Neural cell (in vitro differentiated cells): ENCODE results near the gene RSPH1. TPM values are rescaled to one million over a fixed set of nuclear protein-coding genes. Genes with fewer than 3 reads are reported as not detected.

Experiments used
- H2AFZ ChIP-seq: fragments of 200-600, 300-800 bp; sonication (generic), shearing (Covaris generic); 2 replicates; pipeline ENCODE4 v1.6.0; 2014; ENCODE audit warnings: low read depth, mild to moderate bottlenecking, antibody characterized with exemption, low read length, moderate library complexity
- H3F3A ChIP-seq: fragments of 200-600 bp; shearing (Covaris generic); 2 replicates; pipeline ENCODE4 v1.6.1; 2016; ENCODE audit warnings: mild to moderate bottlenecking, moderate library complexity, mixed read lengths, antibody characterized with exemption, low read length; ENCODE audit not compliant: insufficient read depth, poor library complexity, severe bottlenecking
- H3K27ac ChIP-seq: fragments of 200-600, 300-800 bp; sonication (generic), shearing (Covaris generic); 2 replicates; pipeline ENCODE4 v1.5.1; 2014; ENCODE audit warnings: mild to moderate bottlenecking, low read length, moderate library complexity
- H3K27me3 ChIP-seq: fragments of 300-800, 200-600 bp; sonication (generic), shearing (Covaris generic); 2 replicates; pipeline ENCODE4 v1.6.0; 2014; ENCODE audit warnings: mild to moderate bottlenecking, low read depth, low read length, moderate library complexity; ENCODE audit not compliant: insufficient read depth
- H3K36me3 ChIP-seq: fragments of 300-800, 200-600 bp; sonication (generic), shearing (Covaris generic); 2 replicates; pipeline ENCODE4 v1.5.1; 2014; ENCODE audit warnings: mild to moderate bottlenecking, antibody characterized with exemption, low read length, moderate library complexity; ENCODE audit not compliant: insufficient read depth
- H3K4me2 ChIP-seq: fragments of 300-800, 200-600 bp; sonication (generic), shearing (Covaris generic); 2 replicates; pipeline ENCODE4 v1.6.0; 2014; ENCODE audit warnings: mild to moderate bottlenecking, low read length
- H3K4me3 ChIP-seq: fragments of 300-800, 200-600 bp; sonication (generic), shearing (Covaris generic); 2 replicates; pipeline ENCODE4 v1.5.1; 2014; ENCODE audit warnings: mild to moderate bottlenecking, low read length, moderate library complexity
- H3K79me2 ChIP-seq: fragments of 200-600 bp; shearing (Covaris generic); replicated peaks from 2 replicates; pipeline ENCODE4 v1.6.0; 2014; ENCODE audit warnings: mild to moderate bottlenecking, low read length, moderate library complexity; ENCODE audit not compliant: insufficient read depth
- H3K9ac ChIP-seq: fragments of 300-800, 200-600 bp; sonication (generic), shearing (Covaris generic); 2 replicates; pipeline ENCODE4 v1.6.1; 2016; ENCODE audit warnings: mild to moderate bottlenecking, low read length, mixed read lengths
- H3K9me2 ChIP-seq: fragments of 200-600 bp; shearing (Covaris generic); 2 replicates; pipeline ENCODE4 v1.6.1; 2016; ENCODE audit warnings: mild to moderate bottlenecking, low read length, mixed read lengths; ENCODE audit not compliant: insufficient read depth
- H3K9me3 ChIP-seq: fragments of 200-600, 300-800 bp; sonication (generic), shearing (Covaris generic); 2 replicates; pipeline ENCODE4 v1.6.1; 2016; ENCODE audit warnings: mild to moderate bottlenecking, mixed run types, low read length, moderate library complexity, mixed read lengths
- H4K20me1 ChIP-seq: fragments of 200-600 bp; shearing (Covaris generic); 2 replicates; pipeline ENCODE4 v1.6.1; 2016; ENCODE audit warnings: mild to moderate bottlenecking, mixed run types; ENCODE audit not compliant: insufficient read depth
- CTCF ChIP-seq: fragments of 450-650 bp; IDR thresholded peaks from 2 replicates; pipeline ENCODE4 v1.5.1; 2014; ENCODE audit warnings: antibody characterized with exemption, mild to moderate bottlenecking, moderate library complexity; ENCODE audit not compliant: poor library complexity, severe bottlenecking
- EP300 ChIP-seq: fragments of 450-650 bp; conservative IDR thresholded peaks from 2 replicates; pipeline ENCODE4 v1.6.1; 2014; ENCODE audit warnings: antibody characterized with exemption, mild to moderate bottlenecking, moderate library complexity; ENCODE audit not compliant: poor library complexity, severe bottlenecking
- EZH2 ChIP-seq: fragments of 200-600, 300-800 bp; shearing (Covaris generic), sonication (generic); IDR thresholded peaks from 2 replicates; pipeline ENCODE4 v1.6.1; 2014; ENCODE audit warnings: antibody characterized with exemption, low read length, borderline replicate concordance, mild to moderate bottlenecking; ENCODE audit not compliant: insufficient read depth, poor library complexity, severe bottlenecking
- MXI1 ChIP-seq: fragments of 450-650 bp; conservative IDR thresholded peaks from 2 replicates; pipeline ENCODE4 v1.6.1; 2014; ENCODE audit warnings: antibody characterized with exemption, mild to moderate bottlenecking; ENCODE audit not compliant: poor library complexity, severe bottlenecking
- POLR2AphosphoS5 ChIP-seq: IDR thresholded peaks from 2 replicates; pipeline ENCODE4 v1.6.1; 2012
- RAD21 ChIP-seq: fragments of 450-650 bp; conservative IDR thresholded peaks from 2 replicates; pipeline ENCODE4 v1.6.1; 2014; ENCODE audit warnings: antibody characterized with exemption, mild to moderate bottlenecking, moderate library complexity
- REST ChIP-seq: IDR thresholded peaks from 2 replicates; pipeline ENCODE4 v1.6.1; 2012; ENCODE audit warnings: borderline replicate concordance
- SMC3 ChIP-seq: fragments of 450-650 bp; conservative IDR thresholded peaks from 2 replicates; pipeline ENCODE4 v1.6.1; 2014; ENCODE audit warnings: antibody characterized with exemption, mild to moderate bottlenecking, moderate library complexity; ENCODE audit not compliant: poor library complexity
- TAF1 ChIP-seq: IDR thresholded peaks from 2 replicates; pipeline ENCODE4 v1.6.1; 2012; ENCODE audit warnings: low read depth
- polyA plus RNA-seq: library from polyadenylated mRNA; depleted of rRNA; stranded (reverse); fragments of >200 nt; gene quantifications from 2 replicates; pipeline ENCODE4 v1.2.3, GENCODE V29; 2014

RSPH1 gene
- polyA plus RNA-seq, 1 donor from 2014 or later: 1.3 TPM

- Histone ChIP-seq H3K4me2 (no peak overlapping the region), H3K27ac (no peak overlapping the region), H2AFZ (no peak overlapping the region), H3F3A (no peaks in the 10 kb centered on the region), H3K9me3 (no peaks in the 10 kb centered on the region), H3K27me3 (no peaks in the 10 kb centered on the region), H3K79me2 (no peaks in the 10 kb centered on the region), H3K4me3 (no peak overlapping the region), H3K9me2 (no peaks in the 10 kb centered on the region), H4K20me1 (no peaks in the 10 kb centered on the region), H3K36me3 (no peaks in the 10 kb centered on the region), H3K9ac (no peak overlapping the region)
- TF ChIP-seq POLR2AphosphoS5: no peak
- no peak for TF ChIP-seq EZH2
- TF ChIP-seq TAF1: no peak
These were observed 14.9 kb downstream of the RSPH1 start for GRCh38 chr21:42481169-42481568.

DNA sequence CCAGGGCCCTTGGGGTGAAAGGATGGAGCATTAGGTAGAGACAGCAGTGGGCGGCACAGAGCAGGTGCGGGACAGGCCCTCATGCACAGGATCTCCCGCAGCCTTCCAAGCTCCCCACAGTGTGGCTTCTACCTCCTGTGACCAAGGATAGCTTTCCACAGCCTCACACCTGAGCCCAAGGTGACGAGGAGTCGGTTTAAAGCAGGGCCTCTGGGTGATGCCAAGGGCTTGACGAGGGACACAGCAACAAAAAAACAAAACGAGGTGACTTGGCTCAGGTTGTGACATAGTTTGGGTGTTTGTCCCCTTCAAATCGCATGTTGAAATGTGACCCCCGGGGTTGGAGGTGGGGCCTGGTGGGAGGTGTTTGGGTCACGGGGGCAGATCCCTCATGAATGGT, 15.3 kb downstream of the RSPH1 start:
- Histone ChIP-seq H3K27me3 (no peaks in the 10 kb centered on the region), H3K79me2 (no peaks in the 10 kb centered on the region), H3K9me3 (no peaks in the 10 kb centered on the region), H4K20me1 (no peaks in the 10 kb centered on the region), H2AFZ (no peak overlapping the region), H3K9ac (no peak overlapping the region), H3K4me2 (no peak overlapping the region), H3K36me3 (no peaks in the 10 kb centered on the region), H3K27ac (no peak overlapping the region), H3K9me2 (no peaks in the 10 kb centered on the region), H3K4me3 (no peak overlapping the region), H3F3A (no peaks in the 10 kb centered on the region)
- TF ChIP-seq POLR2AphosphoS5: no peak
- no peak for TF ChIP-seq RAD21
- TF ChIP-seq REST: no peak
- TF ChIP-seq TAF1: no peak
- no peak for TF ChIP-seq EP300
- no peak for TF ChIP-seq EZH2
- no peak for TF ChIP-seq MXI1
- TF ChIP-seq CTCF: no peak
- no peak for TF ChIP-seq SMC3

- Histone ChIP-seq H2AFZ (no peak overlapping the region), H3K36me3 (no peaks in the 10 kb centered on the region), H3K4me3 (no peak overlapping the region), H4K20me1 (no peaks in the 10 kb centered on the region), H3K79me2 (no peaks in the 10 kb centered on the region), H3K27me3 (no peaks in the 10 kb centered on the region), H3K9ac (no peak overlapping the region), H3K9me3 (no peaks in the 10 kb centered on the region), H3K9me2 (no peaks in the 10 kb centered on the region), H3K27ac (no peak overlapping the region), H3K4me2 (no peak overlapping the region), H3F3A (no peaks in the 10 kb centered on the region)
- TF ChIP-seq POLR2AphosphoS5 (no peak), EZH2 (no peak), SMC3 (no peak), RAD21 (no peak)
These were observed 16.4 kb downstream of the RSPH1 start for GRCh38 chr21:42479582-42479981.
